ENCODE results near the gene ALG12.

ALG12 gene

DNA sequence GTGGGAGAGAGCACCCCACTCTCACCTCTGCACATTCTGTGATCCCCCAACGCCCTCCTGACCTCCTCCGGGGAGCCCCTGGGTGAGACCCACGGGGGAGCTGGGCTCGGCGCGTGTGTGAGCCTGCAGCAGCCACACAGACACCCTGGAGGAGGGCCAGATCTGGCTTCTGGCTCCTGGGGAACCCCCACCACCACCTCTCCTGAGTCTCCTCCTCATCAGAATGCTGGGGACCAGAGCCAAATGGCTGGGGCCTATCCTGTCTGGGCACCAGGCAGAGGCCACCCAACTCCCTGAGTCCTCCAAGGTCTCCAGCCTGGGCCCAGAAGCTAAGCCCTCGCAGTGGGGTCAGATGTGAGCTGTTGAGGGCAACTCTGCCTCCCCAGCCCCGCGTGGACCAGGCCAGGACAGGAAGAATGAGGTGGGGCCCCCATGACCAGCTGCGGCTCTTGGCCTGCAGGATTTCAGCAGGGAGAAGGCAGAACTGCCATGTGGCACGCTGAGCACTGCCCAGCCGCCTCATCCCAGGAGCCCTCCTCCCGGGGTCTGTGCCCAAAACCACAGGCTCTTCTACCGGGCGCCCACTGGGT, 36.8 kb upstream of the ALG12 start:
- Histone ChIP-seq H3K4me3 (ENCODE audit: low read length in 2 of 2) (no peak overlapping the region), H3K27me3 (ENCODE audit: control insufficient read depth in 3 of 3, insufficient read depth in 3 of 3, low read depth in 1 of 3, low read length in 3 of 3) (peaks cover 0 to 7% (median 0%) of the 10 kb centered on the region in 3 experiments), H2BK5ac (ENCODE audit: low read length) (peak overlapping the region; percentile 53), H3K14ac (ENCODE audit: low read length) (no peak overlapping the region), H4K8ac (ENCODE audit: low read depth, low read length) (no peak overlapping the region), H2BK12ac (ENCODE audit: low read length) (no peak overlapping the region), H2AK5ac (ENCODE audit: low read depth, low read length) (peak overlapping the region; percentile 82), H2AFZ (ENCODE audit: low read length) (no peak overlapping the region), H3K18ac (ENCODE audit: low read length) (peak overlapping the region; percentile 76), H3K27ac (replicated peaks; ENCODE audit: low read length) (no peak overlapping the region), H3K4ac (ENCODE audit: low read length) (peak overlapping the region; percentile 53), H3K9ac (ENCODE audit: low read depth, low read length, poor library complexity) (no peak overlapping the region), H3K79me1 (ENCODE audit: low read depth, low read length) (peaks cover 3% of the 10 kb centered on the region), H3K4me1 (ENCODE audit: control insufficient read depth in 2 of 2, insufficient read depth in 1 of 2, low read depth in 1 of 2, low read length in 2 of 2) (peaks cover 29 to 41% of the 10 kb centered on the region in 2 donors), H2BK120ac (ENCODE audit: low read depth, low read length) (peak overlapping the region; percentile 61), H3K9me3 (replicated peaks in 1 of 2; ENCODE audit: control insufficient read depth in 2 of 2, insufficient read depth in 1 of 2, low read depth in 1 of 2, low read length in 2 of 2) (no peaks in the 10 kb centered on the region), H3K4me2 (ENCODE audit: insufficient read depth, low read length, poor library complexity, severe bottlenecking) (no peak overlapping the region), H2BK15ac (ENCODE audit: low read length) (peak overlapping the region; percentile 93), H4K91ac (ENCODE audit: low read depth, low read length, poor library complexity) (no peak overlapping the region), H3K36me3 (replicated peaks in 1 of 2; ENCODE audit: control insufficient read depth in 2 of 2, insufficient read depth in 2 of 2, low read length in 2 of 2) (no peaks in the 10 kb centered on the region), H3K23ac (ENCODE audit: low read depth, low read length, poor library complexity) (no peak overlapping the region)
- no CpG with 5 or more reads among the region's 15 CpGs for WGBS, 2 donors (ENCODE audit: extremely low coverage in 2 of 2, insufficient read length in 2 of 2, insufficient replicate concordance in 1 of 2)
- no peak for DNase-seq (ENCODE audit: low spot score)

DNA sequence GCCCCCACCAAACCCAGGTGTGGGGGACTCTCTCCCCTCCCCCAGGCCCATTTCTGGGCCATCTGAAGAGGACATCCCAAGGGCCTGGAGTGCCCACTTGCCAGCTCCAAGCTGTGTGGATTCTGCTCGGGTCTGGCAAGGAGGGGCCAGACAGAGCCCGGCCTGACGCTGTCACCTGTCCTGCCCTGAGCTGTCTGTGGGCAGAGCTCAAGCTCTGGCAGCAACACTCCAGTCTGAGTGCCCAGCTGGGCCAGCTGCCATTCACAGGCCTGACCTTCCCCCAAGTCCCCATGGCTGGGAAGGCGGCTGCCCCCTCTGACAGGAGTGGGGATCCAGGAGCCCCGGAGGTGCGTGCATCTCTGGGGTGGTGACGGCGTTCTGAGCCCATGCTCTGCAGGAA, 36.1 kb upstream of the ALG12 start:
- no CpG with 5 or more reads among the region's 8 CpGs for WGBS, 2 donors (ENCODE audit: extremely low coverage in 2 of 2, insufficient read length in 2 of 2, insufficient replicate concordance in 1 of 2)
- H3K9ac ChIP-seq (ENCODE audit: low read depth, low read length, poor library complexity) = no peak overlapping the region
- peak overlapping the region; percentile 69 for H2BK15ac ChIP-seq (ENCODE audit: low read length)
- peak overlapping the region; percentile 48 for H3K18ac ChIP-seq (ENCODE audit: low read length)
- no peak overlapping the region for H3K23ac ChIP-seq (ENCODE audit: low read depth, low read length, poor library complexity)
- H3K4ac ChIP-seq (ENCODE audit: low read length) = no peak overlapping the region
- DNase-seq (ENCODE audit: low spot score) = no peak
- no peak overlapping the region for H3K27ac ChIP-seq (replicated peaks; ENCODE audit: low read length)
- no peak overlapping the region for H2BK120ac ChIP-seq (ENCODE audit: low read depth, low read length)
- no peaks in the 10 kb centered on the region for H3K79me1 ChIP-seq (ENCODE audit: low read depth, low read length)
- H3K4me1 ChIP-seq (ENCODE audit: control insufficient read depth in 2 of 2, insufficient read depth in 1 of 2, low read depth in 1 of 2, low read length in 2 of 2) = peaks cover 26 to 34% of the 10 kb centered on the region in 2 donors
- H2BK12ac ChIP-seq (ENCODE audit: low read length) = peak overlapping the region; percentile 58
- H4K8ac ChIP-seq (ENCODE audit: low read depth, low read length) = no peak overlapping the region
- no peaks in the 10 kb centered on the region for H3K9me3 ChIP-seq (replicated peaks in 1 of 2; ENCODE audit: control insufficient read depth in 2 of 2, insufficient read depth in 1 of 2, low read depth in 1 of 2, low read length in 2 of 2)
- H2BK5ac ChIP-seq (ENCODE audit: low read length) = peak overlapping the region; percentile 53
- peaks cover 0 to 7% (median 0%) of the 10 kb centered on the region in 3 experiments for H3K27me3 ChIP-seq (ENCODE audit: control insufficient read depth in 3 of 3, insufficient read depth in 3 of 3, low read depth in 1 of 3, low read length in 3 of 3)
- peak overlapping the region; percentile 49 for H2AFZ ChIP-seq (ENCODE audit: low read length)
- no peak overlapping the region for H3K14ac ChIP-seq (ENCODE audit: low read length)
- H3K4me2 ChIP-seq (ENCODE audit: insufficient read depth, low read length, poor library complexity, severe bottlenecking) = no peak overlapping the region
- peak overlapping the region; percentile 100 for H2AK5ac ChIP-seq (ENCODE audit: low read depth, low read length)
- no peak overlapping the region for H4K91ac ChIP-seq (ENCODE audit: low read depth, low read length, poor library complexity)
- no peak overlapping the region for H3K4me3 ChIP-seq (ENCODE audit: low read length in 2 of 2)
- H3K36me3 ChIP-seq (replicated peaks in 1 of 2; ENCODE audit: control insufficient read depth in 2 of 2, insufficient read depth in 2 of 2, low read length in 2 of 2) = no peaks in the 10 kb centered on the region

GRCh38 chr22:49953680-49954344, 35.6 kb upstream of the ALG12 start:
- Histone ChIP-seq H2AFZ (ENCODE audit: low read length) (peak overlapping the region; percentile 49), H4K91ac (ENCODE audit: low read depth, low read length, poor library complexity) (no peak overlapping the region), H2BK5ac (ENCODE audit: low read length) (peak overlapping the region; percentile 35), H4K8ac (ENCODE audit: low read depth, low read length) (no peak overlapping the region), H3K18ac (ENCODE audit: low read length) (peak overlapping the region; percentile 71), H3K14ac (ENCODE audit: low read length) (peak overlapping the region; percentile 21), H3K79me1 (ENCODE audit: low read depth, low read length) (no peaks in the 10 kb centered on the region), H2BK15ac (ENCODE audit: low read length) (peak overlapping the region; percentile 69), H3K27me3 (ENCODE audit: control insufficient read depth in 3 of 3, insufficient read depth in 3 of 3, low read depth in 1 of 3, low read length in 3 of 3) (peaks cover 0 to 7% (median 0%) of the 10 kb centered on the region in 3 experiments), H2AK5ac (ENCODE audit: low read depth, low read length) (peak overlapping the region; percentile 100), H3K9ac (ENCODE audit: low read depth, low read length, poor library complexity) (no peak overlapping the region), H3K23ac (ENCODE audit: low read depth, low read length, poor library complexity) (peak overlapping the region; percentile 4), H3K4me2 (ENCODE audit: insufficient read depth, low read length, poor library complexity, severe bottlenecking) (no peak overlapping the region), H3K9me3 (replicated peaks in 1 of 2; ENCODE audit: control insufficient read depth in 2 of 2, insufficient read depth in 1 of 2, low read depth in 1 of 2, low read length in 2 of 2) (no peaks in the 10 kb centered on the region), H3K27ac (replicated peaks; ENCODE audit: low read length) (no peak overlapping the region), H2BK120ac (ENCODE audit: low read depth, low read length) (peak overlapping the region; percentile 31), H3K4me1 (ENCODE audit: control insufficient read depth in 2 of 2, insufficient read depth in 1 of 2, low read depth in 1 of 2, low read length in 2 of 2) (peaks cover 21 to 29% of the 10 kb centered on the region in 2 donors), H3K4ac (ENCODE audit: low read length) (no peak overlapping the region), H3K36me3 (replicated peaks in 1 of 2; ENCODE audit: control insufficient read depth in 2 of 2, insufficient read depth in 2 of 2, low read length in 2 of 2) (no peaks in the 10 kb centered on the region), H3K4me3 (ENCODE audit: low read length in 2 of 2) (no peak overlapping the region), H2BK12ac (ENCODE audit: low read length) (peak overlapping the region; percentile 84)
- no peak for DNase-seq (ENCODE audit: low spot score)
- WGBS, 2 donors (ENCODE audit: extremely low coverage in 2 of 2, insufficient read length in 2 of 2, insufficient replicate concordance in 1 of 2) = no CpG with 5 or more reads among the region's 18 CpGs

GRCh38 chr22:49953027-49953679, 34.9 kb upstream of the ALG12 start:
- no CpG with 5 or more reads among the region's 20 CpGs for WGBS, 2 donors (ENCODE audit: extremely low coverage in 2 of 2, insufficient read length in 2 of 2, insufficient replicate concordance in 1 of 2)
- no peaks in the 10 kb centered on the region for H3K9me3 ChIP-seq (replicated peaks in 1 of 2; ENCODE audit: control insufficient read depth in 2 of 2, insufficient read depth in 1 of 2, low read depth in 1 of 2, low read length in 2 of 2)
- H3K27me3 ChIP-seq (ENCODE audit: control insufficient read depth in 3 of 3, insufficient read depth in 3 of 3, low read depth in 1 of 3, low read length in 3 of 3) = peaks cover 0 to 5% (median 0%) of the 10 kb centered on the region in 3 experiments
- peak overlapping the region; percentile 35 for H2BK5ac ChIP-seq (ENCODE audit: low read length)
- no peak for DNase-seq (ENCODE audit: low spot score)
- peak overlapping the region; percentile 86 for H2BK15ac ChIP-seq (ENCODE audit: low read length)
- no peaks in the 10 kb centered on the region for H3K36me3 ChIP-seq (replicated peaks in 1 of 2; ENCODE audit: control insufficient read depth in 2 of 2, insufficient read depth in 2 of 2, low read length in 2 of 2)
- H2AK5ac ChIP-seq (ENCODE audit: low read depth, low read length) = peak overlapping the region; percentile 100
- no peak overlapping the region for H3K4me3 ChIP-seq (ENCODE audit: low read length in 2 of 2)
- H4K91ac ChIP-seq (ENCODE audit: low read depth, low read length, poor library complexity) = peak overlapping the region; percentile 92
- H2BK12ac ChIP-seq (ENCODE audit: low read length) = peak overlapping the region; percentile 84
- peak overlapping the region; percentile 31 for H2BK120ac ChIP-seq (ENCODE audit: low read depth, low read length)
- H3K79me1 ChIP-seq (ENCODE audit: low read depth, low read length) = no peaks in the 10 kb centered on the region
- H3K23ac ChIP-seq (ENCODE audit: low read depth, low read length, poor library complexity) = peak overlapping the region; percentile 4
- no peak overlapping the region for H3K4ac ChIP-seq (ENCODE audit: low read length)
- H3K18ac ChIP-seq (ENCODE audit: low read length) = peak overlapping the region; percentile 66
- no peak overlapping the region for H2AFZ ChIP-seq (ENCODE audit: low read length)
- no peak overlapping the region for H3K9ac ChIP-seq (ENCODE audit: low read depth, low read length, poor library complexity)
- peak overlapping the region; percentile 21 for H3K14ac ChIP-seq (ENCODE audit: low read length)
- H3K4me2 ChIP-seq (ENCODE audit: insufficient read depth, low read length, poor library complexity, severe bottlenecking) = no peak overlapping the region
- H4K8ac ChIP-seq (ENCODE audit: low read depth, low read length) = no peak overlapping the region
- peaks cover 19 to 27% of the 10 kb centered on the region in 2 donors for H3K4me1 ChIP-seq (ENCODE audit: control insufficient read depth in 2 of 2, insufficient read depth in 1 of 2, low read depth in 1 of 2, low read length in 2 of 2)
- H3K27ac ChIP-seq (replicated peaks; ENCODE audit: low read length) = no peak overlapping the region
